Brain microvascular endothelial cell (primary cell): ENCODE data around the gene TYW1.
"Not testable (repeated sequence)": the region's sequence is repeated elsewhere in the genome, so short reads cannot be mapped to it uniquely, and the experiment has no call there.

Source experiments
- DNase-seq: peaks from one replicate; pipeline ENCODE4 v3.0.0-alpha.2; 2020
- H3K27ac ChIP-seq: fragments of 250-450 bp; sonication (Bioruptor Pico); 2 replicates; pipeline ENCODE4 v1.5.1; 2020; ENCODE audit warnings: mild to moderate bottlenecking, moderate library complexity
- H3K27me3 ChIP-seq: fragments of 250-450 bp; sonication (Bioruptor Pico); replicated peaks from 2 replicates; pipeline ENCODE4 v1.5.1; 2020; ENCODE audit warnings: mild to moderate bottlenecking
- H3K36me3 ChIP-seq: fragments of 250-450 bp; sonication (Bioruptor Pico); replicated peaks from 2 replicates; pipeline ENCODE4 v1.5.1; 2020; ENCODE audit warnings: mild to moderate bottlenecking
- H3K4me3 ChIP-seq: 2 replicates; pipeline ENCODE4 v1.5.1; 2011; ENCODE audit warnings: low read depth, mild to moderate bottlenecking, control low read depth, low read length, moderate library complexity
- CTCF ChIP-seq: IDR thresholded peaks from 2 replicates; pipeline ENCODE4 v1.5.1; 2011; ENCODE audit warnings: low read depth, mild to moderate bottlenecking, moderate library complexity, low read length, control low read depth, inconsistent platforms; ENCODE audit errors: missing control alignments
- in situ Hi-C: cut with HindIII; loops from 2 replicates; pipeline ENCODE4 v1.10.0; 2017; ENCODE audit warnings: low sequenced_read_pairs, low pct_ligation_motif_present

TYW1 gene

GRCh38 chr7:66996444-66997191, at the start of gene TYW1:
TYW1 (plus strand) TSS chr7:66996833; CDS start chr7:66996979, 146 bp downstream.
- H3K36me3 ChIP-seq = peaks cover 11% of the 10 kb centered on the region
- H3K27ac ChIP-seq = peak within 1 kb of the TSS; percentile 60
- DNase-seq = peak; percentile 99
- peak within 1 kb of the TSS; percentile 80 for H3K4me3 ChIP-seq
- H3K27me3 ChIP-seq, in situ Hi-C loops: not testable (repeated sequence)

- Histone ChIP-seq H3K27ac (no peak overlapping the region), H3K36me3 (peaks cover 45% of the 10 kb centered on the region)
Observed at GRCh38 chr7:66948480-66949109, 48.0 kb upstream of the TYW1 start.

GRCh38 chr7:66950311-66950710, 46.3 kb upstream of the TYW1 start:
- Histone ChIP-seq H3K27ac (peak overlapping the region; percentile 29), H3K27me3 (no peaks in the 10 kb centered on the region), H3K4me3 (no peak overlapping the region), H3K36me3 (peaks cover 48% of the 10 kb centered on the region)
- in situ Hi-C loops = no loop called here
- TF ChIP-seq CTCF = no peak
- no peak for DNase-seq

More at GRCh38 chr7:66948480-66949109, 48.0 kb upstream of the TYW1 start:
- no peak for TF ChIP-seq CTCF
- Histone ChIP-seq H3K27me3 (no peaks in the 10 kb centered on the region), H3K4me3 (no peak overlapping the region)
- no peak for DNase-seq
- in situ Hi-C loops = no loop called here

- no peak overlapping the region for H3K4me3 ChIP-seq
- peak; percentile 64 for DNase-seq
- peaks cover 48% of the 10 kb centered on the region for H3K36me3 ChIP-seq
- H3K27me3 ChIP-seq = no peaks in the 10 kb centered on the region
- peak overlapping the region; percentile 29 for H3K27ac ChIP-seq
- in situ Hi-C loops = no loop called here
- peak; percentile 41 for TF ChIP-seq CTCF
Observed at GRCh38 chr7:66950763-66951162, 45.9 kb upstream of the TYW1 start.

- peak; percentile 47 for DNase-seq
- in situ Hi-C loops = no loop called here
- Histone ChIP-seq H3K36me3 (peaks cover 47% of the 10 kb centered on the region), H3K27me3 (no peaks in the 10 kb centered on the region), H3K27ac (peak overlapping the region; percentile 21), H3K4me3 (no peak overlapping the region)
- TF ChIP-seq CTCF = no peak
Observed at GRCh38 chr7:66952343-66953043, 44.1 kb upstream of the TYW1 start.

- H3K36me3 ChIP-seq = peaks cover 49% of the 10 kb centered on the region
- DNase-seq = no peak
- H3K4me3 ChIP-seq = no peak overlapping the region
- peak overlapping the region; percentile 21 for H3K27ac ChIP-seq
- TF ChIP-seq CTCF = no peak
- H3K27me3 ChIP-seq = no peaks in the 10 kb centered on the region
- in situ Hi-C loops = no loop called here
Observed at GRCh38 chr7:66953044-66953427, 43.6 kb upstream of the TYW1 start.
